ENCODE data around the gene RALGPS2. TPM values are rescaled to one million over a fixed set of nuclear protein-coding genes. Genes with fewer than 3 reads are reported as not detected.

RALGPS2 gene
- total RNA-seq, 2 experiments from 2014 or later = 3.5 to 5.5 TPM

GRCh38 chr1:178964469-178965330 lies 239.7 kb downstream of the RALGPS2 start:
- no peaks in the 10 kb centered on the region for H3K4me1 Mint-ChIP-seq
- H3K27me3 Mint-ChIP-seq = no peaks in the 10 kb centered on the region
- no peak overlapping the region for H3K27ac Mint-ChIP-seq
- H3K4me3 Mint-ChIP-seq = no peak overlapping the region
- H3K36me3 Mint-ChIP-seq (ENCODE audit: low read depth) = no peaks in the 10 kb centered on the region
- no peak for DNase-seq
- peaks cover 4% of the 10 kb centered on the region for H3K9me3 Mint-ChIP-seq
- CTCF ChIA-PET = no interaction called here
- POLR2A ChIA-PET = no interaction called here

GRCh38 chr1:178966312-178966711 lies 241.3 kb downstream of the RALGPS2 start:
- Mint-ChIP-seq H3K27ac (no peak overlapping the region), H3K4me3 (no peak overlapping the region), H3K9me3 (peaks cover 4% of the 10 kb centered on the region), H3K36me3 (ENCODE audit: low read depth) (no peaks in the 10 kb centered on the region), H3K27me3 (no peaks in the 10 kb centered on the region), H3K4me1 (no peaks in the 10 kb centered on the region)
- POLR2A ChIA-PET = no interaction called here
- no peak for DNase-seq
- CTCF ChIA-PET = no interaction called here

- Mint-ChIP-seq H3K27me3 (peaks cover 2% of the 10 kb centered on the region), H3K4me1 (peaks cover 16% of the 10 kb centered on the region), H3K36me3 (ENCODE audit: low read depth) (no peaks in the 10 kb centered on the region), H3K9me3 (peaks cover 2% of the 10 kb centered on the region), H3K27ac (no peak overlapping the region), H3K4me3 (no peak overlapping the region)
- POLR2A ChIA-PET = no interaction called here
- no peak for DNase-seq
- CTCF ChIA-PET = interaction anchor here (1.3 kb wide), 1 partner anchor 12 kb away, joined by 3 read pairs; no protein-coding TSS in a partner anchor
Measured at GRCh38 chr1:178969226-178969987, 244.4 kb downstream of the RALGPS2 start.

GRCh38 chr1:178970184-178970583 lies 245.1 kb downstream of the RALGPS2 start:
- H3K9me3 Mint-ChIP-seq = peaks cover 3% of the 10 kb centered on the region
- H3K4me3 Mint-ChIP-seq = no peak overlapping the region
- ChIA-PET CTCF (interaction anchor here (0.7 to 1.3 kb wide), 2 partner anchors 12 to 13 kb away, joined by 3 read pairs; no protein-coding TSS in a partner anchor), POLR2A (no interaction called here)
- H3K4me1 Mint-ChIP-seq = peaks cover 16% of the 10 kb centered on the region
- H3K27me3 Mint-ChIP-seq = peaks cover 2% of the 10 kb centered on the region
- no peaks in the 10 kb centered on the region for H3K36me3 Mint-ChIP-seq (ENCODE audit: low read depth)
- no peak overlapping the region for H3K27ac Mint-ChIP-seq
- DNase-seq = no peak

Small RNAs within 50 kb of the gene (microRNA-seq; reads per million reads assigned to microRNA genes)
- gene MIR4424 (ENCODE audit: borderline microRNAs expressed, borderline replicate concordance) = not detected

Other genes starting within 250 kb of the RALGPS2 start
- gene CLEC20A, start 228.3 kb upstream of the RALGPS2 start, total RNA-seq = not detected
- gene TEX35, start 212.1 kb upstream of the RALGPS2 start, total RNA-seq = not detected
- not detected for gene ANGPTL1, start 145.8 kb downstream of the RALGPS2 start, total RNA-seq

Data from activated CD4-positive, alpha-beta T cell treated with anti-CD3 and anti-CD28 coated beads, Interleukin-2, amount 10 ng/mL, durations not matched to agents 7 days and 5 days (primary cell).